Activated T-helper 17 cell treated with anti-CD3 and anti-CD28 coated beads, Interleukin-2, amount 50 U/mL, for 72 hours (primary cell): ENCODE results near the gene KASH5. TPM values are rescaled to one million over a fixed set of nuclear protein-coding genes. Genes with fewer than 3 reads are reported as not detected.
"Not testable (repeated sequence)": the region's sequence is repeated elsewhere in the genome, so short reads cannot be mapped to it uniquely, and the experiment has no call there.

Experiments
- ATAC-seq: fragments of 150-1000 bp; cut with Tn5 transposase; replicated peaks from 2 replicates; pipeline ENCODE4 v1.10.0; 2021; ENCODE audit warnings: mild to moderate bottlenecking, moderate library complexity
- H3K27ac Mint-ChIP-seq: one replicate; pipeline ENCODE4 v1.8.0; 2022; ENCODE audit warnings: mixed read lengths
- H3K27me3 Mint-ChIP-seq: one replicate; pipeline ENCODE4 v1.8.0; 2022; ENCODE audit warnings: mixed read lengths
- H3K36me3 Mint-ChIP-seq: one replicate; pipeline ENCODE4 v1.8.0; 2022; ENCODE audit warnings: low read depth, mild to moderate bottlenecking, mixed read lengths
- H3K4me1 Mint-ChIP-seq: one replicate; pipeline ENCODE4 v1.8.0; 2022; ENCODE audit warnings: mixed read lengths
- H3K4me3 Mint-ChIP-seq: one replicate; pipeline ENCODE4 v1.8.0; 2022; ENCODE audit warnings: mild to moderate bottlenecking, mixed read lengths
- H3K9me3 Mint-ChIP-seq: one replicate; pipeline ENCODE4 v1.8.0; 2022; ENCODE audit warnings: mixed read lengths
- total RNA-seq, 2 donors: library from RNA; stranded (reverse); gene quantifications; one replicate each; pipeline ENCODE4 v1.2.3, GENCODE V29; 2022

KASH5 gene
- total RNA-seq, 2 donors from 2014 or later: 1.1 TPM; not detected in 1

GRCh38 chr19:49355909-49356353 is 32.1 kb upstream of the KASH5 start:
- peak overlapping the region; percentile 31 for H3K4me3 Mint-ChIP-seq
- H3K36me3 Mint-ChIP-seq: no peaks in the 10 kb centered on the region
- H3K27me3 Mint-ChIP-seq: peaks cover 19% of the 10 kb centered on the region
- peak overlapping the region; percentile 21 for H3K27ac Mint-ChIP-seq
- no peaks in the 10 kb centered on the region for H3K9me3 Mint-ChIP-seq
- no peak for ATAC-seq
- H3K4me1 Mint-ChIP-seq: peaks cover 10% of the 10 kb centered on the region

- Mint-ChIP-seq H3K27me3 (peaks cover 23% of the 10 kb centered on the region), H3K36me3 (no peaks in the 10 kb centered on the region), H3K4me3 (no peak overlapping the region), H3K4me1 (peaks cover 10% of the 10 kb centered on the region), H3K9me3 (no peaks in the 10 kb centered on the region), H3K27ac (peak overlapping the region; percentile 21)
- no peak for ATAC-seq
These were observed 31.7 kb upstream of the KASH5 start for GRCh38 chr19:49356382-49356781.

DNA sequence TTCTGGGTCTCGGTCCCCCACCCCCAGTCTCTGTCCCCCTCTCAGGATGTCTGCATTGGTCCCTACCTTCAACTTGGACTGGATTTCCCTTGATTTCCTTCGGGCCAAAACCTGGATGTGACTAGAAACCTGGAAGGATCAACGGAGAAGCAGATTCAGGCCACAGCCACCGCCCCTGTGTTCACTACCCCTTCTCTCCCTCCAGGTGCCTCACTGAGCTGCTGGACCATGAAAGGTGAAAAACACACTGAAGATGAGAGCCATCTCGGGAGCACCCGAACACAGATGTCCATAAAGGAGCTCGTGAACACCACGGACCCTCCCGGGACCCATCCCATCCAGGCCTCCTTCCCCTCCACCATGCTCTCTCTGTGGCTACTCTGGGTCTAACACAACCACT is 30.9 kb upstream of the KASH5 start:
- Mint-ChIP-seq H3K36me3 (no peaks in the 10 kb centered on the region), H3K27ac (no peak overlapping the region), H3K9me3 (no peaks in the 10 kb centered on the region), H3K4me3 (no peak overlapping the region), H3K4me1 (peaks cover 10% of the 10 kb centered on the region), H3K27me3 (peaks cover 29% of the 10 kb centered on the region)
- no peak for ATAC-seq

DNA sequence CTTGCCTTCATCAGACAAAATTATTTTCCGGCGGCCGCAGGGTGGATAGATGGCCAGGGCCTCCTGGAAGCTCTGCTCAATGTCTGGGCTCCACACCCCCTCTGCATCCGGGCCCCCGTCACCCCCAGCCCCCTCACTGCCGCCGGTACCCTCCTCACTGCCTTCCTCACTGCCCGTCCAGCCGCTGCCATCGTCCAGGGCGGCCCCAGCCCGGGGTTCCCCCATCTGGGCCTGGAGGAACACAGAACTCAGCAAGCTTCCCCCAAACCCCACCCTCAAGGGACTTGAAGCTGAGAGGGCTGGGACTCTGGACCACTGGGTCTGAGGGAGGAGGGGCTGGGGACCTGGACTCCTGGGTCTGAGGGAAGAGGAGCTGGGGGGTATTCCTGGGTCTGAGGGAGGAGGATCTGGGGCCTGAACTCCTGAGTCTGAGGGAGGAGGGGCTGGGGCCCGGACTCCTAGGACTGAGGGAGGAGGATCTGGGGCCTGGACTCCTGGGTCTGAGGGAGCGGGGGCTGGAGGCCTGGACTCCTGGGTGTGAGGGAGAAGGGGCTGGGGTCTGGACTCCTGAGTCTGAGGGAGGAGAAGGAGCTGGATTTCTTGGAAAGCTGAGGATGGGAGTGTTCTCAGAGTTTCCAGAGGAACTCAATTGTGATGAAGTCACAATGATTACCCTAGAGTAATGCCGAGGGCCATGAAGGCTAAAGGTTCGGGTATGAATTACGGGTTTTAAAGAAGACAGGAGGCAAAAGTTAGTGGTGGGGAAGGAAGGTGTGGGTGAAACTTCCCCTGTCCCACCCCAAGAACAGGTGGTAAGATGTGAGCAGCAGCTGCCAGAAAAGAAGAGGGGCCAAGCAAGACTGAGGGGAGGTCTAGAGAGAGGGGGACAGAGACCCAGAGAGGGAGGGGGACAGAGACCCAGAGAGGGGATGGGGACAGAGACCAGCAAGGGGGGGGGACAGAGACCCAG is 27.9 kb upstream of the KASH5 start:
- Mint-ChIP-seq H3K4me1 (peaks cover 10% of the 10 kb centered on the region), H3K9me3 (no peaks in the 10 kb centered on the region)
- no peak for ATAC-seq

GRCh38 chr19:49361438-49362047 is 26.5 kb upstream of the KASH5 start:
- no peaks in the 10 kb centered on the region for H3K36me3 Mint-ChIP-seq
- no peak overlapping the region for H3K4me3 Mint-ChIP-seq
- no peaks in the 10 kb centered on the region for H3K9me3 Mint-ChIP-seq
- H3K4me1 Mint-ChIP-seq: no peaks in the 10 kb centered on the region
- peaks cover 29% of the 10 kb centered on the region for H3K27me3 Mint-ChIP-seq
- no peak overlapping the region for H3K27ac Mint-ChIP-seq
- ATAC-seq: no peak

More for the DNA sequence above, 27.9 kb upstream of the KASH5 start:
- H3K27ac Mint-ChIP-seq: no peak overlapping the region
- H3K36me3 Mint-ChIP-seq: no peaks in the 10 kb centered on the region
- H3K4me3 Mint-ChIP-seq: no peak overlapping the region
- peaks cover 33% of the 10 kb centered on the region for H3K27me3 Mint-ChIP-seq

DNA sequence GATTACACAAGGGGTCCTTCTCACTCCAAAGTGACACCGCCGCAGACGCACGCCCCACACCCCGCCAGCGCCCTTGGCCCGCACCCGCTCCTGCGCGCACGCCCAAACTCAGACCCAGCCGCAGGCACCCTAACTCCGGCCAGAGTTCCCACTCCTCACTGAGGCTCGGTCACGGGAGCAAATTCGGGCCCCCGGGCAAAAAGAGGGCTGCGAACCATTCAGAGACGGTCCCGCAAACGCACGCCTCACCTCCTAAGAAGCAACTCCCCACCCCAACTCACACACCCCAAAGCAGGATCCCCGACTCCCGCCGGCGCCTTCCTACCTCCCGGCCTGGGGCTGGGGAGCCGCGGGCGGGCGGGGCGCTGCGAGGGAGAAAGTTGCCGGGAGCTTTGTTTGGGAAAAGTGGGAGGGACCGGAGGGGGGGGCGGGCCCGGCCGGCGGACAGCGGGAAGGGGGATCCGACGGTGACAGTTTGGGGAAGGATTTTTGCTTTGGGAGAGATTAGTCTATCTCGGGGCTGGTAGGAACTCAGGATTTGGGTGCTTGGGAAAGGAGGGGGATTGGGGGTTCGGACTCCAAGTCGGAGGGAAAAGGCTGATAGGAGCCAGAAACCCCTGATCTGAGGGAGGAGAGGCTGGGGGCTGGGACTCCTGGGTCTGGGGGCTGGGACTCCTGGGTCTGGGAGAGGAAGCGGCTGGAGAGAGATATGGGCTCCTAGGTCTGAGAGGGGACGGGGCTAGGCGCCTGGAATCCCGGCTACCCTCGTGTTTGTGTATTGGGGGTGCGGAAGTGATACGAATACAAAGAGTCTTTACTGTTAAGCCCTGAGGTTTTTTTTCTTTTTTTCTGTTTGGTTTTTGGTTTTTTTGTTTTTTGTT is 25.8 kb upstream of the KASH5 start, which contains the start of gene TEAD2:
Gene TEAD2, minus strand, starts transcription at position 369 of the 881 bp plus-strand sequence. CDS start 2,341 bp downstream, outside the sequence.
- ATAC-seq: no peak
- no peaks in the 10 kb centered on the region for H3K36me3 Mint-ChIP-seq
- no peaks in the 10 kb centered on the region for H3K9me3 Mint-ChIP-seq
- H3K27ac Mint-ChIP-seq: no peak within 1 kb of the TSS
- H3K4me1 Mint-ChIP-seq: no peaks in the 10 kb centered on the region
- no peak within 1 kb of the TSS for H3K4me3 Mint-ChIP-seq
- H3K27me3 Mint-ChIP-seq: peaks cover 25% of the 10 kb centered on the region

- H3K27ac Mint-ChIP-seq: no peak overlapping the region
- H3K9me3 Mint-ChIP-seq: no peaks in the 10 kb centered on the region
- H3K27me3 Mint-ChIP-seq: peaks cover 25% of the 10 kb centered on the region
- no peak for ATAC-seq
- no peaks in the 10 kb centered on the region for H3K36me3 Mint-ChIP-seq
- H3K4me1 Mint-ChIP-seq: no peaks in the 10 kb centered on the region
- H3K4me3 Mint-ChIP-seq: no peak overlapping the region
These were observed 25.2 kb upstream of the KASH5 start for GRCh38 chr19:49362929-49363267.

- Mint-ChIP-seq H3K27me3 (peaks cover 25% of the 10 kb centered on the region), H3K4me3 (no peak within 1 kb of the TSS), H3K9me3 (no peaks in the 10 kb centered on the region), H3K27ac (no peak within 1 kb of the TSS), H3K36me3 (no peaks in the 10 kb centered on the region), H3K4me1 (no peaks in the 10 kb centered on the region)
- peak; percentile 90 for ATAC-seq
These were observed 24.6 kb upstream of the KASH5 start, which contains the start of gene DKKL1 for GRCh38 chr19:49363268-49364082. DKKL1 (plus strand) TSS chr19:49363877; CDS start chr19:49363999, 122 bp downstream.

GRCh38 chr19:49364083-49364737 is 23.8 kb upstream of the KASH5 start:
- ATAC-seq: no peak
- H3K9me3 Mint-ChIP-seq: no peaks in the 10 kb centered on the region
- H3K36me3 Mint-ChIP-seq: no peaks in the 10 kb centered on the region
- no peak overlapping the region for H3K4me3 Mint-ChIP-seq
- no peaks in the 10 kb centered on the region for H3K4me1 Mint-ChIP-seq
- H3K27me3 Mint-ChIP-seq: peaks cover 25% of the 10 kb centered on the region
- H3K27ac Mint-ChIP-seq: no peak overlapping the region

DNA sequence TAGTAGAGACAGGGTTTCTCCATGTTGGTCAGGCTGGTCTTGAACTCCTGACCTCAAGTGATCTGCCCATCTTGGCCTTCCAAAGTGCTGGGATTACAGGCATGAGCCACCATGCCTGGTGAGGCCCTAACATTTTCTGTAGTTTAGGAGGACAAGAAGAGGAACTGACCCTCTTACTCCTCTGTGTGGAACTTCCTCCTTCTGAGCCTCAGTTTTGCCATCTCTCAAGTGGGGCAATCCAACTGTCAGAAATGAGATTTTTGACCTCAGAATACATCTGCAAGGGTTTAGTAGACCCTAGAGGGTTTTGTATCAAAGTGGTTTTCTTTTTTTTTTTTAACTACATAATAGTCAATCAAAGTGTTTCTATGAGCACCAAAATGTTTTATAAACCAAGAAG is 21.9 kb upstream of the KASH5 start:
- H3K4me1 Mint-ChIP-seq: no peaks in the 10 kb centered on the region
- peaks cover 18% of the 10 kb centered on the region for H3K27me3 Mint-ChIP-seq
- H3K9me3 Mint-ChIP-seq: no peaks in the 10 kb centered on the region
- ATAC-seq: no peak
- no peak overlapping the region for H3K4me3 Mint-ChIP-seq
- H3K36me3 Mint-ChIP-seq: no peaks in the 10 kb centered on the region
- H3K27ac Mint-ChIP-seq: no peak overlapping the region

DNA sequence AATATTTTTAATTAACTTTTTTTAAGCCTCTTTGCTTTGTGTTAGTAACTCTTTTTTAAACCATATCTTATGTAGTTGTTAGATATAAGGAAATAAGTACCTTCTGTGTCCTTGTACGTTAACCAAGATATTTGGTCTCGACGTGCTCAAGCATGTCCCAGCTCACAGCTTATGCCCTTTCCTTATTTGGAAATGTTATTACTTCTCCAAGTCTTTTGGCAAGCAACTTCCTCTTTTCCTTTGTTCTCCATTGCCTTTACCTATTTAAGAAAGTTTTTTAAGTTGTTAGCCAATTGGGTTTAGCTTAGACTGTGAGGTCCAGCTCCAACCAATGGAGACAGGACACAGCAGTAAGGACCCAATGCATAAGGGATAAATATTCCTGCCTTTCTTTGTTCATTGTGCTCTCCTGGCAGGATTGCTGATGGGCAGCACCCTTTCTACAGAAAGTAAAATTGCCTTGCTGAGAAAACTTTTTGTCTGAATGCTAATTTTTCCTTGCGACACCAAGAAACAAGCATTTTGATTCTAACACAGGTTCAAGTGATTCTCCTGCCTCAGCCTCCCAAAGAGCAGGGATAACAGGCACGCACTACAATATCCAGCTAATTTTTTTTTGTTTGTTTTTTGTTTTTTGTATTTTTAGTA is 19.2 kb upstream of the KASH5 start:
- no peak for ATAC-seq
- no peaks in the 10 kb centered on the region for H3K36me3 Mint-ChIP-seq
- H3K9me3 Mint-ChIP-seq: no peaks in the 10 kb centered on the region
- H3K27ac Mint-ChIP-seq: no peak overlapping the region
- H3K4me1 Mint-ChIP-seq: no peaks in the 10 kb centered on the region
- H3K27me3 Mint-ChIP-seq: peaks cover 10% of the 10 kb centered on the region
- no peak overlapping the region for H3K4me3 Mint-ChIP-seq

DNA sequence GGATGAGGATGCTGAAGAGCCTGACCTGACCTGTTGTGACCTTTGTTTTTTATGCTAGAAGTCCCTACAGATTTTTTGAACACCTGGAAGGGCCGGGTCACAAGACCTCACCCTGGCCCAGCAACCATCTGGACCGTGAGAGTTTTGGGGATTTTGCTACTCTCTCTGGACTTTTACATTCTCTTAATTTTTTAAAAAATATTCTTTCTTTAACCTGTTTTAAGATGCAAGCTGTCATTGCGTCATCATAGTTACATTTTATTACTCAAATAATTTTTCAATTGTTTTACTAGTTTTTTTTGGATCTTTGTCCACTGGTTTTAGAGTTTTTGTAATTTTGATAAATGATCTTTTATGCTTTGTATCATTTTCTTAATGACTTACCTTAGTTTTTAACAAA is 16.9 kb upstream of the KASH5 start:
- H3K36me3 Mint-ChIP-seq: no peaks in the 10 kb centered on the region
- H3K27ac Mint-ChIP-seq: no peak overlapping the region
- H3K4me3 Mint-ChIP-seq: no peak overlapping the region
- H3K27me3 Mint-ChIP-seq: peaks cover 8% of the 10 kb centered on the region
- H3K4me1 Mint-ChIP-seq: no peaks in the 10 kb centered on the region
- H3K9me3 Mint-ChIP-seq: no peaks in the 10 kb centered on the region
- no peak for ATAC-seq

- ATAC-seq, H3K4me1 Mint-ChIP-seq, H3K27ac Mint-ChIP-seq, H3K36me3 Mint-ChIP-seq, H3K4me3 Mint-ChIP-seq, H3K9me3 Mint-ChIP-seq: not testable (repeated sequence)
- H3K27me3 Mint-ChIP-seq: peaks cover 11% of the 10 kb centered on the region
These were observed 14.9 kb upstream of the KASH5 start for GRCh38 chr19:49373174-49373573.
